HL-60 (cell line): Measurements from ENCODE around the gene BRSK2.

Source experiments
- DNase-seq, 2 experiments: peaks; one replicate each; pipeline ENCODE4 v3.0.0-alpha.2; 2010 to 2020; ENCODE audit warnings: low read depth in 1 of 2, low spot score in 1 of 2
- H3K27ac ChIP-seq: fragments of 250-450 bp; sonication (Bioruptor Pico); replicated peaks from 2 replicates; pipeline ENCODE4 v1.5.1; 2020; ENCODE audit warnings: mild to moderate bottlenecking, moderate library complexity
- H3K27me3 ChIP-seq: fragments of 250-450 bp; sonication (Bioruptor Pico); 2 replicates; pipeline ENCODE4 v1.5.1; 2021; ENCODE audit warnings: mild to moderate bottlenecking, moderate library complexity; ENCODE audit not compliant: insufficient read depth, poor library complexity, severe bottlenecking
- H3K4me3 ChIP-seq: replicated peaks from 2 replicates; pipeline ENCODE4 v1.5.1; 2011; ENCODE audit warnings: mild to moderate bottlenecking, control low read depth, low read length; ENCODE audit not compliant: insufficient read depth
- GABPA ChIP-seq: IDR thresholded peaks from 2 replicates; pipeline ENCODE4 v1.6.1; 2012; ENCODE audit warnings: low read depth
- POLR2AphosphoS5 ChIP-seq: IDR thresholded peaks from 2 replicates; pipeline ENCODE4 v1.6.1; 2012; ENCODE audit warnings: low read depth
- SPI1 ChIP-seq: IDR thresholded peaks from 2 replicates; pipeline ENCODE4 v1.6.1; 2012; ENCODE audit warnings: low read depth, mild to moderate bottlenecking, borderline replicate concordance
- TF ChIP-seq, protein P1 (sequence below): IDR thresholded peaks from one replicate; pipeline ENCODE4 v1.5.1; 2011; ENCODE audit warnings: low read length, control low read depth, inconsistent platforms; ENCODE audit not compliant: insufficient read depth
- TF ChIP-seq, protein P2 (sequence below): IDR thresholded peaks from 2 replicates; pipeline ENCODE4 v1.6.1; 2012; ENCODE audit warnings: low read depth; ENCODE audit not compliant: insufficient replicate concordance

Gene BRSK2

DNA sequence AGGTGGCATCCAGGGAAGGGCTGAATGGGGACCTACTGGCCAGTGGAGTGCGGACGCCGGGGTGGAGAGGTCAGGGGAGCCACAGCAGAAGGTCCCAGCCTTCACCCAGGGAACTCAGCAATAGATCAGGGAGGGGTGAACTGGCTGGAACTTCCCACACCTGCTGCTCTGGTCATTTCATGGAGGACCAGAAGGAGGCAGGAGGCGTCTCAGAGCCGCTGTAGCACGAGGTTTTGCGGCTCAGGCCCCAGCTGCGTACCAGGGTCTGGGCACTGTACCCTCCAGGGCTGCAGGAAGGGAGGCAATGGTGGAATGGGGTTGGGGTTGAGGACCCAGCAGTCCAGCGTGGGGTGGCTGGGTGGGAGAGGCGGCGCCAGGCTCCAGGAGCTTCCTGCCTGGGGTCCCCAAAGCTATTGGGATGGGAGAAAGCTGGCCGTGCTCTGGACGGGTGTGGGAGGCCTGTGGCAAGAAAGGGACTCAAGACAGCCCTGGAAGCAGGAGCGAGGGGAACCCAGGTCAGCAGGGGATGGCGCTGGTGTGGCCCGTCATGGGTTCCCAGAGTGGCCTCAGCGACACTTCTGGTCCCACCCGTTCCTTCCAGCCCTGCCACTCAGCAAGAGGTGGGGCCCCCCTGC is 20.2 kb upstream of the BRSK2 start:
- Histone ChIP-seq H3K27ac (no peak overlapping the region), H3K4me3 (no peak overlapping the region), H3K27me3 (no peaks in the 10 kb centered on the region)
- DNase-seq = no peak
- TF ChIP-seq, protein P1, sequence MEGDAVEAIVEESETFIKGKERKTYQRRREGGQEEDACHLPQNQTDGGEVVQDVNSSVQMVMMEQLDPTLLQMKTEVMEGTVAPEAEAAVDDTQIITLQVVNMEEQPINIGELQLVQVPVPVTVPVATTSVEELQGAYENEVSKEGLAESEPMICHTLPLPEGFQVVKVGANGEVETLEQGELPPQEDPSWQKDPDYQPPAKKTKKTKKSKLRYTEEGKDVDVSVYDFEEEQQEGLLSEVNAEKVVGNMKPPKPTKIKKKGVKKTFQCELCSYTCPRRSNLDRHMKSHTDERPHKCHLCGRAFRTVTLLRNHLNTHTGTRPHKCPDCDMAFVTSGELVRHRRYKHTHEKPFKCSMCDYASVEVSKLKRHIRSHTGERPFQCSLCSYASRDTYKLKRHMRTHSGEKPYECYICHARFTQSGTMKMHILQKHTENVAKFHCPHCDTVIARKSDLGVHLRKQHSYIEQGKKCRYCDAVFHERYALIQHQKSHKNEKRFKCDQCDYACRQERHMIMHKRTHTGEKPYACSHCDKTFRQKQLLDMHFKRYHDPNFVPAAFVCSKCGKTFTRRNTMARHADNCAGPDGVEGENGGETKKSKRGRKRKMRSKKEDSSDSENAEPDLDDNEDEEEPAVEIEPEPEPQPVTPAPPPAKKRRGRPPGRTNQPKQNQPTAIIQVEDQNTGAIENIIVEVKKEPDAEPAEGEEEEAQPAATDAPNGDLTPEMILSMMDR = no peak

DNA sequence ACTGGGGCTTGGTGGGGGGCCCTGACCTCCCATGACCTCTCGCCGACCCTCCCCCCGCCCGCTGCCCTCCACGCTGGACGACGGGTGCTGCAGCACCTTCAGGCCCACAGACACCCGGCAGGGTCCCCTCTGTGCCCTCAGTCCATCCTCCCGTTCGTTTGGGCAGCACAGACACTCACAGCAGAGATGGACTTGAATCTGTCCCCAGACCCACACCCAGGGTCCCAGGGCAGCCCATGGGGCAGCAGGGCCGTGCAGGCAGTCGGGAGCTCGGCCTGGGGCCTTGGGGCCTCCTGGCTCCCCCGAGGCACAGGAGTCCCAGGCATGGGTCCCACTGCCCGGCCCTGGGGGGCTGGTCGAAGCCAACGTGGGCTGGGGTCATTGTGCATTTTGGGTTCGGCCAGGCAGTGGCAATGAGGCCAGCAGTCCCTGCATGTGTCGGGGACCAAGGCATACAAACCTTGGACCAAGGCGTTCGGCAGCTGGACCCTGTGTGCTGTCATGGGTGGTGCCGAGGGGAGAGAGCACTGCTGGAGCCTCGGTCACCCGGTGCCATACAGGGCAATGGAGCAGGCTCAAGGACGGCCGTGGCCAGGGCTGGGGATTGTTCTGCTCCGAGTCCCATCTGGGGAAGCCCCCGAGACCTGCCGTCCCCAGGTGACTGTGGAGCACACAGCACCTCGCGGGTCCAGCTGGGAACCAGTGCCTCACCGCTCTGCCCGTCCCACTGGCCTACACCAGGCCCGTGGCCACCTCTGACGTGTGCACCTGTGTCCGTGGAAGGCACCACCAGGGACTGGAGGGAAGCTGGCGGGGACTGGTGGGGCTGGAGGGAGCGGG is 19.3 kb upstream of the BRSK2 start:
- Histone ChIP-seq H3K27me3 (no peaks in the 10 kb centered on the region), H3K4me3 (no peak overlapping the region), H3K27ac (no peak overlapping the region)
- no peak for DNase-seq
- TF ChIP-seq POLR2AphosphoS5 (no peak), SPI1 (no peak), GABPA (no peak)
- TF ChIP-seq, protein P2, sequence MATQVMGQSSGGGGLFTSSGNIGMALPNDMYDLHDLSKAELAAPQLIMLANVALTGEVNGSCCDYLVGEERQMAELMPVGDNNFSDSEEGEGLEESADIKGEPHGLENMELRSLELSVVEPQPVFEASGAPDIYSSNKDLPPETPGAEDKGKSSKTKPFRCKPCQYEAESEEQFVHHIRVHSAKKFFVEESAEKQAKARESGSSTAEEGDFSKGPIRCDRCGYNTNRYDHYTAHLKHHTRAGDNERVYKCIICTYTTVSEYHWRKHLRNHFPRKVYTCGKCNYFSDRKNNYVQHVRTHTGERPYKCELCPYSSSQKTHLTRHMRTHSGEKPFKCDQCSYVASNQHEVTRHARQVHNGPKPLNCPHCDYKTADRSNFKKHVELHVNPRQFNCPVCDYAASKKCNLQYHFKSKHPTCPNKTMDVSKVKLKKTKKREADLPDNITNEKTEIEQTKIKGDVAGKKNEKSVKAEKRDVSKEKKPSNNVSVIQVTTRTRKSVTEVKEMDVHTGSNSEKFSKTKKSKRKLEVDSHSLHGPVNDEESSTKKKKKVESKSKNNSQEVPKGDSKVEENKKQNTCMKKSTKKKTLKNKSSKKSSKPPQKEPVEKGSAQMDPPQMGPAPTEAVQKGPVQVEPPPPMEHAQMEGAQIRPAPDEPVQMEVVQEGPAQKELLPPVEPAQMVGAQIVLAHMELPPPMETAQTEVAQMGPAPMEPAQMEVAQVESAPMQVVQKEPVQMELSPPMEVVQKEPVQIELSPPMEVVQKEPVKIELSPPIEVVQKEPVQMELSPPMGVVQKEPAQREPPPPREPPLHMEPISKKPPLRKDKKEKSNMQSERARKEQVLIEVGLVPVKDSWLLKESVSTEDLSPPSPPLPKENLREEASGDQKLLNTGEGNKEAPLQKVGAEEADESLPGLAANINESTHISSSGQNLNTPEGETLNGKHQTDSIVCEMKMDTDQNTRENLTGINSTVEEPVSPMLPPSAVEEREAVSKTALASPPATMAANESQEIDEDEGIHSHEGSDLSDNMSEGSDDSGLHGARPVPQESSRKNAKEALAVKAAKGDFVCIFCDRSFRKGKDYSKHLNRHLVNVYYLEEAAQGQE = no peak
- TF ChIP-seq, protein P1 = no peak

DNA sequence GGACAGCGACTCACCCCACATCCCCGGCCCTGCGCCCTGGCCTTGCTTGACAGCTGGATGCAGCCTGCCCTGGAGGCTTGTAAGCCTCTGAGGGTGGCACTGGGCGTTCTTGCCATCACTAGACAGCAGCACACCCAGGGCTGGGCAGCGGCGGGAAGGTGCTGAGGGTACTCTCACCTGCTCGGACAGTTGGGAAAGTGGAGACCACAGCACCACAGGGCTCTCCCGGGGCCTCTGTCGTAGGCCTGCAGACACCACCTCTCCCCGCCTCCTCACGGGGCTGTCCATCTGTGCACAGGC is 18.8 kb upstream of the BRSK2 start:
- Histone ChIP-seq H3K27me3 (no peaks in the 10 kb centered on the region), H3K4me3 (no peak overlapping the region), H3K27ac (no peak overlapping the region)
- TF ChIP-seq, protein P1 = no peak
- no peak for DNase-seq

DNA sequence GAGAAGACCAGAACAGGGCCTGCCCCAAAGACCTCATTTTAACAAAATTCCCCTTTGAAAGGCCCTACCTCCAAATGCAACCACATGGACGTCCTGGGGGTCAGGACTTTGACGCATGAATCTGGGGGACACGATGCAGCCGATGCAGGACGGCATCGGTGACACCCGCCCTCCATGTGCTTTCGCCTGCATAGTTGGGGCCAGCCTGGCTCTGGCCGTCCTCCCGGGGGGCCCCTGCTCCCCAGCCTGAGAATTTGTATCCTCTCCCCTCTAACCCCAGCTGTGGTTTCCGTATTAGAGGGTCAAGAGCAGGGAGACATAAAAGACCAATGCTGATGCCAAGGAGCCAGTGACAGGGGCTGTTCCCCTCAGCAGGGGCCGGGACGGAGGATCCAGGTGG is 18.4 kb upstream of the BRSK2 start:
- no peak for DNase-seq
- Histone ChIP-seq H3K27ac (no peak overlapping the region), H3K27me3 (no peaks in the 10 kb centered on the region), H3K4me3 (no peak overlapping the region)
- TF ChIP-seq POLR2AphosphoS5 (no peak), GABPA (no peak), SPI1 (no peak)
- TF ChIP-seq, protein P2 = no peak
- TF ChIP-seq, protein P1 = no peak
